ENCODE measurements around the gene EFHD1.
"Not testable (repeated sequence)": the region's sequence is repeated elsewhere in the genome, so short reads cannot be mapped to it uniquely, and the experiment has no call there.

The EFHD1 gene

DNA sequence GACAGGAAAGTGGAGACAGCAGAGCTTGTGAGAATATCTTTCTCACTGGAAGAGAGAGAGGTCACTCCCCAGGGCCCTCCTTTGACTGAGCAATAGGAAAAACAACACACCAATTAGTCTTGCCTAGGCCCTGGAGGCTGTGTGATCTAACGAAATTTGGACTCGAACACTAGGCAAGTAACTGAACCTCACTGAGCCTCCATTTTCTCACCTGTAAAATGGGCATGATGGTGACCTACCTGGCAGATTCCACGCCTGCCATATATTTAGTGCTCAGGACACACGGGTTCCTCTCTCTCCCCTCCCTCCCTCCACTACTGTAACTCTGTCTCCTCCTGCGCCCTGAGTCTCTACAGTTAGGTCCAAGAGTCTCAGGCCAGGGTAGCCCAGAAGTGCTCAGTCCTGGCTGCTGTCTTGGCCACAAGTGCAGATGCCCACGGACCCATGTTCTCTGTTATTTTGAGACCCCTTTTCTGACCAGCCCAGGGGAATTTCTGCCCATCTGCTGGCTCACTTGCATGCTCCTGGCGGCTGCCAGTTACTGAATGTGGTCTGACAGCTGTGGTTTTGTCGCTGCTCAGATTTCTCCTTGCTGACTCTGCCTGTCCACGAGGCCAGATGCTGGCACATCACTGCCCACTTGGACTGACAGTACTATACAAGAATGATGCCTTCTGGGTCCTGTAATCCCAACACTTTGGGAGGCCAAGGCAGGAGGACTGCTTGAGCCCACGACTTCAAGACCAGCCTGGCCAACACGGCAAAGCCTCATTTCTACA, 54.2 kb downstream of the EFHD1 start:
- no peak for DNase-seq (ENCODE audit: low spot score)
- TF ChIP-seq, protein P1, sequence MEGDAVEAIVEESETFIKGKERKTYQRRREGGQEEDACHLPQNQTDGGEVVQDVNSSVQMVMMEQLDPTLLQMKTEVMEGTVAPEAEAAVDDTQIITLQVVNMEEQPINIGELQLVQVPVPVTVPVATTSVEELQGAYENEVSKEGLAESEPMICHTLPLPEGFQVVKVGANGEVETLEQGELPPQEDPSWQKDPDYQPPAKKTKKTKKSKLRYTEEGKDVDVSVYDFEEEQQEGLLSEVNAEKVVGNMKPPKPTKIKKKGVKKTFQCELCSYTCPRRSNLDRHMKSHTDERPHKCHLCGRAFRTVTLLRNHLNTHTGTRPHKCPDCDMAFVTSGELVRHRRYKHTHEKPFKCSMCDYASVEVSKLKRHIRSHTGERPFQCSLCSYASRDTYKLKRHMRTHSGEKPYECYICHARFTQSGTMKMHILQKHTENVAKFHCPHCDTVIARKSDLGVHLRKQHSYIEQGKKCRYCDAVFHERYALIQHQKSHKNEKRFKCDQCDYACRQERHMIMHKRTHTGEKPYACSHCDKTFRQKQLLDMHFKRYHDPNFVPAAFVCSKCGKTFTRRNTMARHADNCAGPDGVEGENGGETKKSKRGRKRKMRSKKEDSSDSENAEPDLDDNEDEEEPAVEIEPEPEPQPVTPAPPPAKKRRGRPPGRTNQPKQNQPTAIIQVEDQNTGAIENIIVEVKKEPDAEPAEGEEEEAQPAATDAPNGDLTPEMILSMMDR (IDR thresholded peaks at IDR 0.05; ENCODE audit: borderline replicate concordance, control extremely low read depth, extremely low read depth, insufficient read depth, missing control alignments) = no peak
- in situ Hi-C loops (cut with MboI; ENCODE audit: low sequenced_read_pairs, unreplicated experiment) = no loop called here

DNA sequence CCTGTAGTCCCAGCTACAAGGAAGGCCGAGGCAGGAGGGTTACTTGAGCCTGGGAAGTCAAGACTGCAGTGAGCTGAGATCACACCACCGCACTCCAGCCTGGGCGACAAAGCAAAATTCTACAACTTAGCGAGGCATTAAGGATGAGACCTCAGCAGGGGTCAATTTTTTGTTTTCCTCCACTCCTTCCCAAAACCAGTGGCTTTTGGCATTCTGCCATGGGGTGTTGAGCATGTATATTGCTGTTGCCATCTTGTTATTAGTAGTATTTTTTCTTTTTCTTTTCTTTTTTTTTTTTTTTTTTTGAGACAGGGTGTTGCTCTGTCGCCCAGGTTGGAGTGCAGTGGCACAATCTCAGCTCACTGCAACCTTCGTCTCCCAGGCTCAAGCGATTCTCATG, 54.8 kb downstream of the EFHD1 start:
- no peak for DNase-seq (ENCODE audit: low spot score)
- in situ Hi-C loops (cut with MboI; ENCODE audit: low sequenced_read_pairs, unreplicated experiment) = no loop called here
- TF ChIP-seq, protein P1 (IDR thresholded peaks at IDR 0.05; ENCODE audit: borderline replicate concordance, control extremely low read depth, extremely low read depth, insufficient read depth, missing control alignments) = no peak

DNA sequence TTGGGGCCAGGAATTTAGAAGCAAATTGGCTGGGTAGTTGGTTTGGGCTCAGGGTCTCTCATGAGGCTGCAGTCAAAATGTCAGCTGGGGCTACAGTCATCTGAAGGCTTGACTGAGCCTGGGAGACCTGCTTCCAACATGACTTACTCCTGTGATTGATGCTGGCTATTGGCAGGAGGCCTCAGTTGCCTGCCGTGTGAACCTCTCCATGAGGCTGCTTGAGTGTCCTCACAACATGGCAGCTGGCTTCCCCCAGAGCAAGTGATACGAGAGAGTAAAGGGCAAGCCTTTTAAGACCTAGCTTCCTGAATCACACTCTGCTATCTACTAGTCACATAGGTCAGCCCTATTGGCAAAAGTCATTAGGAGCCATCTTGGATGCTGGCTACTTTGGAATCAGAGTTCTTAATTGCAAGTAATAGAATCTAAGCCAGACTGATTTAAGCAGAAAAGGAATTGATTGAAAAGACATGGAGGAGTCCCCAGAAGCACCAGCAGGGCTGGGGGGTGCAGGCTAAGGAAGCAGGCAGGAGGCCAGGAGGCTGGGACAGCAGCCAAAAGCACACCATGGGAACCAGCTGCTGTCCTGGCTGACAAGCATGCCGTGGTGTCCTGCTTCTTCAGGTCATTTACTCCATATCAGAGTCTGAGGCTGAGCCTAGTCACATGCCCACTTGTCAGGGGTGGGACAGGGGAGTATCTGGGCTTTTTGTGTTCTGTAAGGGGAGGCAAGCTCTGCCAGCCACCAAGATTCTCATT, 55.9 kb downstream of the EFHD1 start:
- TF ChIP-seq, protein P1 (IDR thresholded peaks at IDR 0.05; ENCODE audit: borderline replicate concordance, control extremely low read depth, extremely low read depth, insufficient read depth, missing control alignments) = no peak
- in situ Hi-C loops (cut with MboI; ENCODE audit: low sequenced_read_pairs, unreplicated experiment) = no loop called here
- DNase-seq (ENCODE audit: low spot score) = no peak

DNA sequence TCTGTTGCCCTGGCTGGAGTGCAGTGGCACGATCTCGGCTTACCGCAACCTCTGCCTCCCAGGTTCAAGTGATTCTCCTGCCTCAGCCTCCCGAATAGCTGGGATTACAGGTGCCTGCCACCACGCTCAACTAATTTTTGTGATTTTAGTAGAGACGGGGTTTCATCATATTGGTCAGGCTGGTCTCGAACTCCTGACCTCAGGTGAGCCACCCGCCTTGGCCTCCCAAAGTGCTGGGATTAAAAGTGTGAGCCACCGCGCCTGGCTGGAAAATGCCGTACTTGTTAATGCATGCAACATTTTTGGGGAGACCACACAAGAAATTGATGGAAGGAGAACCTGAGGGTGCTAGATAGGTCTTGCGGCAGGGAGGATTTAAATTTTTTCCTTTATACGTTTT, 57.7 kb downstream of the EFHD1 start:
- DNase-seq (ENCODE audit: low spot score); in situ Hi-C loops (cut with MboI; ENCODE audit: low sequenced_read_pairs, unreplicated experiment): not testable (repeated sequence)

DNA sequence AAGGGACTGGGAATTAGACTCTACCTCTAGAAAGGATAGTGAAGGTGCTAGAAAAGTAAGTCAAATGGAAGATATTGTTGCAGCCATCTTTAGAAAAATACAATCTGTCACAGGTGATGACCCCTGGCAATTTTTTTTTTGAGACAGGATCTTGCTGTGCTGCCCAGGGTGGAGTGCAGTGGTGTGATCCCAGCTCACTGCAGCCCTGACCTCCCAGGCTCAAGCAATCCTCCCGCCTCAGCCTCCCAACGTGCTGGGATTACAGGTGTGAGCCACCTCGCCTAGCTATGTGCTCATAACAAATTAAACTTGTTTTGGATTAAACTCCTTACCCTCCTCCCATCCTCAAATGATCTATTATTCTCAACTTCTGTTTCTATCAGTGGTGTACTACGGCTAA, 59.9 kb downstream of the EFHD1 start:
- no peak for DNase-seq (ENCODE audit: low spot score)
- in situ Hi-C loops (cut with MboI; ENCODE audit: low sequenced_read_pairs, unreplicated experiment) = no loop called here
- TF ChIP-seq, protein P1 (IDR thresholded peaks at IDR 0.05; ENCODE audit: borderline replicate concordance, control extremely low read depth, extremely low read depth, insufficient read depth, missing control alignments) = no peak

DNA sequence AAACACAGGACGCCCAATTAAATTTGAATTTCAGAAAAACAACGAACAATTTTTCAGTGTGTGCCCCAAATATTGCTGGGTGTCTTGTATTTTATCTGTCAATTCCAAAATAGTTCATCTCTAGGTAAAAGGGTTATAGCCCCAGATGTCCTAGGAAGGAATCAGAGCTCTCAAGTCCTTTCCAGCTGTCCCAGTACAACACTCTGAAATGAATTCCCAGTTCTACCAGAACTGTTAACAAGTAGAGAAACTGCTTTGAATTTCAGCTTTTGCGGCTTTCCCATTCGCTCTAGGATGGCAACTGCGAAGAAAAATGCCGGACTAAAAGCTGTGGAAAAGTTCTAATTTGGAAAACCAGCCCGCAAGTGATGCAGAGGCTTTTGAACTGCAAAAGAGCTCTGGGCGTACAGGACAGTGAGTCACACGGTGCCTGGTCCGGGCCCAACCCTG, 63.2 kb downstream of the EFHD1 start:
- TF ChIP-seq, protein P1 (IDR thresholded peaks at IDR 0.05; ENCODE audit: borderline replicate concordance, control extremely low read depth, extremely low read depth, insufficient read depth, missing control alignments) = no peak
- in situ Hi-C loops (cut with MboI; ENCODE audit: low sequenced_read_pairs, unreplicated experiment) = no loop called here
- DNase-seq (ENCODE audit: low spot score) = peak; percentile 37
